Stimulated activated CD8-positive, alpha-beta memory T cell treated with anti-CD3 and anti-CD28 coated beads, Interleukin-7, amount 100 ng/mL, for 4 hours (primary cell): ENCODE measurements around the gene CMSS1.

Experiments
- DNase-seq, 2 donors: peaks; one replicate each; pipeline ENCODE4 v3.0.0-alpha.2; 2020; ENCODE audit warnings: low read depth in 2 of 2

Gene CMSS1

GRCh38 chr3:100144255-100144866, 326.7 kb downstream of the CMSS1 start:
- DNase-seq: no peak

- no peak for DNase-seq
Observed at GRCh38 chr3:100149130-100149529, 331.5 kb downstream of the CMSS1 start.

GRCh38 chr3:100149713-100150415, 332.2 kb downstream of the CMSS1 start:
- DNase-seq: no peak

- no peak for DNase-seq
Observed at GRCh38 chr3:100150473-100150872, 332.8 kb downstream of the CMSS1 start.

GRCh38 chr3:100151024-100151707, 333.5 kb downstream of the CMSS1 start:
- DNase-seq: no peak

GRCh38 chr3:100154171-100154570, 336.5 kb downstream of the CMSS1 start:
- no peak for DNase-seq

GRCh38 chr3:100155128-100155527, 337.5 kb downstream of the CMSS1 start:
- DNase-seq: no peak

- DNase-seq: no peak
Observed at GRCh38 chr3:100155590-100155989, 337.9 kb downstream of the CMSS1 start.

- DNase-seq: no peak
Observed at GRCh38 chr3:100157685-100158084, 340.0 kb downstream of the CMSS1 start.

GRCh38 chr3:100158918-100159330, 341.3 kb downstream of the CMSS1 start:
- no peak for DNase-seq

GRCh38 chr3:100159331-100160153, 341.9 kb downstream of the CMSS1 start:
- no peak for DNase-seq

GRCh38 chr3:100160521-100160920, 342.9 kb downstream of the CMSS1 start:
- no peak for DNase-seq

GRCh38 chr3:100163787-100164186, 346.1 kb downstream of the CMSS1 start:
- no peak for DNase-seq

- no peak for DNase-seq
Observed at GRCh38 chr3:100164743-100165142, 347.1 kb downstream of the CMSS1 start.

- no peak for DNase-seq
Observed at GRCh38 chr3:100165926-100166550, 348.4 kb downstream of the CMSS1 start.

GRCh38 chr3:100169201-100169920, 351.7 kb downstream of the CMSS1 start:
- no peak for DNase-seq

GRCh38 chr3:100170486-100170885, 352.8 kb downstream of the CMSS1 start:
- no peak for DNase-seq

GRCh38 chr3:100171211-100171914, 353.7 kb downstream of the CMSS1 start:
- DNase-seq: no peak

- DNase-seq: no peak
Observed at GRCh38 chr3:100173961-100174360, 356.3 kb downstream of the CMSS1 start.

- no peak for DNase-seq
Observed at GRCh38 chr3:100175637-100176280, 358.1 kb downstream of the CMSS1 start.
